BLaER1 treated with 17β-estradiol and CSF1 and Interleukin-3, amounts not matched to agents 10 nM and 100 nM (cell line): ENCODE data around the gene STXBP2.
"Not testable (repeated sequence)": the region's sequence is repeated elsewhere in the genome, so short reads cannot be mapped to it uniquely, and the experiment has no call there.

ENCODE experiments used
- H3K27ac ChIP-seq, 11 experiments: shearing (Covaris generic); formaldehyde crosslinking; 2 replicates each; pipeline ENCODE4 v1.8.1; 2022
- H3K27me3 ChIP-seq, 11 experiments: shearing (Covaris generic); formaldehyde crosslinking; 2 replicates each; pipeline ENCODE4 v1.8.1; 2022
- H3K36me3 ChIP-seq, 11 experiments: shearing (Covaris generic); formaldehyde crosslinking; 2 replicates each; pipeline ENCODE4 v1.8.1; 2022
- H3K4me1 ChIP-seq, 10 experiments: shearing (Covaris generic); formaldehyde crosslinking; 2 replicates each; pipeline ENCODE4 v1.8.1; 2022
- H3K4me2 ChIP-seq, 11 experiments: shearing (Covaris generic); formaldehyde crosslinking; 2 replicates each; pipeline ENCODE4 v1.8.1; 2022
- H3K4me3 ChIP-seq, 10 experiments: shearing (Covaris generic); formaldehyde crosslinking; 2 replicates each; pipeline ENCODE4 v1.8.1; 2022
- H3K9ac ChIP-seq, 11 experiments: shearing (Covaris generic); formaldehyde crosslinking; 2 replicates each; pipeline ENCODE4 v1.8.1; 2022
- H3K9me3 ChIP-seq, 11 experiments: shearing (Covaris generic); formaldehyde crosslinking; replicated peaks in 1 of 11; 2 replicates each; pipeline ENCODE4 v1.8.1; 2022
- H4K20me1 ChIP-seq, 11 experiments: shearing (Covaris generic); formaldehyde crosslinking; 2 replicates each; pipeline ENCODE4 v1.8.1; 2022
- Cebpa-rat ChIP-seq, 11 experiments: shearing (Covaris generic); IDR thresholded peaks; 2 replicates each; pipeline ENCODE4 v1.8.1; 2022

The STXBP2 gene

DNA sequence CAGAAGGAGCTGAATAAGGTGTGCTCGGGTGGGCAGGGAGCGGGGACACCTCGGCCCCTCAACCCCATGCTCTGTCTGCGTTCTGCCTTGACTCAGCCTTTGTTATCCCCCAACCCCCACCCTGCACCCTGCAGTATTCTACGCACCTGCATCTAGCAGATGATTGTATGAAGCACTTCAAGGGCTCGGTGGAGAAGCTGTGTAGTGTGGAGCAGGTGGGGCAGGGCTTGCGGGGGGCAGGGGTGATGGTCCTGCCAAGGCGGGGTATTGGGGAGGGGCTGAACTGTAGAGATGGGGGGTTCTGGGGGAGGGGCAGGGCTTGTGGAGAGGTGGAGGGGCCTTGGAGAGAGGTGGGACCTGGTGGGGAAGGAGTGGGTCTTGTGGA lies 6.1 kb downstream of the STXBP2 start:
- Histone ChIP-seq H3K27ac (no peak overlapping the region), H3K4me1 (peaks cover 6 to 53% (median 31%) of the 10 kb centered on the region in 10 experiments; a peak in 18 of 20 replicates), H3K9ac (no peak overlapping the region), H3K4me3 (no peak overlapping the region), H3K4me2 (no peak overlapping the region), H4K20me1 (peaks cover 0 to 39% (median 6%) of the 10 kb centered on the region in 11 experiments; a peak in 12 of 22 replicates), H3K36me3 (peaks cover 18 to 93% (median 58%) of the 10 kb centered on the region in 11 experiments; a peak in 19 of 22 replicates), H3K9me3 (peaks cover 0 to 14% (median 0%) of the 10 kb centered on the region in 11 experiments; a peak in 3 of 22 replicates), H3K27me3 (no peaks in the 10 kb centered on the region)
- TF ChIP-seq Cebpa-rat (IDR thresholded peaks at IDR 0.05): no peak

DNA sequence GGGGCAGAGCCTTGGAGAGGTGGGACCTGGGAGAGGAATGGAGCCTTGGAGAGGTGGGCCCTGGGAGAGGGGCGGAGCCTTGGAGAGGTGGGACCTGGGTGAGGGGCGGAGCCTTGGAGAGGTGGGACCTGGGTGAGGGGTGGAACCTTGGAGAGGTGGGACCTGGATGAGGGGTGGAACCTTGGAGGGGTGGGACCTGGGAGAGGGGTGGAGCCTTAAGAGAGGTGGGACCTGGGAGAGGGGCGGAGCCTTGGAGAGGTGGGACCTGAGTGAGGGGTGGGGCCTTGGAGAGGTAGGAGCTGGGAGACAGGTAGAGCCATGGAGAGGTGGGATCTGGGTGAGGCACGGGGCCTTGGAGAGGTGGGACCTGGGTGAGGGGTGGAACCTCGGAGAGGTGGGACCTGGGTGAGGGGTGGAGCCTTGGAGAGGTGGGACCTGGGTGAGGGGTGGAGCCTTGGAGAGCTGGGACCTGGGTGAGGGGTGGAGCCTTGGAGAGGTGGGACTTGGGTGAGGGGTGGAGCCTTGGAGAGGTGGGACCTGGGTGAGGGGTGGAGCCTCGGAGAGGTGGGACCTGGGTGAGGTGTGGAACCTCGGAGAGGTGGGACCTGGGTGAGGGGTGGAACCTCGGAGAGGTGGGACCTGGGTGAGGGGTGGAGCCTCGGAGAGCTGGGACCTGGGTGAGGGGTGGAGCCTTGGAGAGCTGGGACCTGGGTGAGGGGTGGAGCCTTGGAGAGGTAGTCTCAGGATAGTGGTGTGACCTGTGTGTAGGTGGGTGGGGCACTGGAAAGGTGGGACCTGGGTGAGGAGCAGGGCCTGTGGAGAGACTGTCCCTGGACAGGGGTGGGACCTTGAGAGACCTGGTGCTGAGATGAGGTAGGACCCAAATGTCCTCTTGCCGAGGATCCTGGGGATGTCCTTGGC lies 7.0 kb downstream of the STXBP2 start:
- H3K4me3 ChIP-seq, H3K27me3 ChIP-seq, H3K9ac ChIP-seq: not testable (repeated sequence)
- Histone ChIP-seq H3K4me2 (peak overlapping the region in 5 of 11 experiments; percentile 67 to 83 (median 81); a peak in 9 of 22 replicates), H3K4me1 (peaks cover 0 to 44% (median 26%) of the 10 kb centered on the region in 10 experiments; a peak in 14 of 20 replicates), H3K36me3 (peaks cover 18 to 88% (median 58%) of the 10 kb centered on the region in 11 experiments; a peak in 19 of 22 replicates), H4K20me1 (peaks cover 0 to 35% (median 4%) of the 10 kb centered on the region in 11 experiments; a peak in 12 of 22 replicates), H3K9me3 (peaks cover 0 to 14% (median 0%) of the 10 kb centered on the region in 11 experiments; a peak in 3 of 22 replicates), H3K27ac (peak overlapping the region in 1 of 11 experiments; percentile 81; a peak in 1 of 22 replicates)

DNA sequence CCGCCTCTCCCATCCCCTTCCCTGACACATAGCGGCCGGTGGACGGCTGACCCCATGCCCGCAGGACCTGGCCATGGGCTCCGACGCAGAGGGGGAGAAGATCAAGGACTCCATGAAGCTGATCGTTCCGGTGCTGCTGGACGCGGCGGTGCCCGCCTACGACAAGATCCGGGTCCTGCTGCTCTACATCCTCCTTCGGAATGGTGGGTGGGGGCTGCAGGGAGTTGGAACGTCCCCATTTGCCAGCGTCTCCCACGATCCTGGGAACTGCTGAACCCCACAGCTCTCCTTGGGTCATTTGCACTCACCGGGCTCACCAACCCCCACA lies 7.6 kb downstream of the STXBP2 start:
- H3K27ac ChIP-seq: peak overlapping the region in 6 of 11 experiments; percentile 33 to 81 (median 68); a peak in 9 of 22 replicates

DNA sequence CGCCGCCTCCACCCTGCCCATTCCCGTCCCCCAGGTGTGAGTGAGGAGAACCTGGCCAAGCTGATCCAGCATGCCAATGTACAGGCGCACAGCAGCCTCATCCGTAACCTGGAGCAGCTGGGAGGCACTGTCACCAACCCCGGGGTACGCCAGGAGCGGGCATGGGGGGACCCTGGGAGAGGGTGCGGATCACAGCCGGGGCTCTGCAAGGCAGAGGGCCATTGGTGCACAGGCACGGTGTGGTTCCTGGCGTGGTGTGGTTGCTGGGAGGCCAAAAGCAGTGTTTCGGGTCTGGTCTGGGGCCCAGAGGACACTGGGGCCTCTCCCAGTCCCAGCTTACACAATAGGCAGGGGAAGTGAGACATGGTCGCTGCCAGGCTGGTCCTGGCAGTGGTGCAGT lies 8.3 kb downstream of the STXBP2 start:
- Histone ChIP-seq H3K9ac (peak overlapping the region in 9 of 11 experiments; percentile 27 to 71 (median 58); a peak in 14 of 22 replicates), H3K27me3 (no peaks in the 10 kb centered on the region), H3K4me2 (peak overlapping the region in 8 of 11 experiments; percentile 31 to 83 (median 71); a peak in 16 of 22 replicates), H4K20me1 (peaks cover 0 to 22% (median under 1%) of the 10 kb centered on the region in 11 experiments; a peak in 8 of 22 replicates), H3K4me3 (no peak overlapping the region), H3K27ac (peak overlapping the region in 8 of 11 experiments; percentile 33 to 81 (median 60); a peak in 13 of 22 replicates), H3K9me3 (peaks cover 0 to 14% (median 0%) of the 10 kb centered on the region in 11 experiments; a peak in 3 of 22 replicates), H3K4me1 (peaks cover 0 to 35% (median 23%) of the 10 kb centered on the region in 10 experiments; a peak in 14 of 20 replicates), H3K36me3 (peaks cover 18 to 77% (median 58%) of the 10 kb centered on the region in 11 experiments; a peak in 19 of 22 replicates)
- TF ChIP-seq Cebpa-rat (IDR thresholded peaks at IDR 0.05): peak in 1 of 11 experiments; percentile 26; a peak in 1 of 22 replicates

More for the DNA sequence above, 7.6 kb downstream of the STXBP2 start:
- Histone ChIP-seq H3K9ac (peak overlapping the region in 5 of 11 experiments; percentile 45 to 71 (median 62); a peak in 8 of 22 replicates), H3K4me3 (no peak overlapping the region), H3K9me3 (peaks cover 0 to 14% (median 0%) of the 10 kb centered on the region in 11 experiments; a peak in 3 of 22 replicates), H4K20me1 (peaks cover 0 to 29% (median 4%) of the 10 kb centered on the region in 11 experiments; a peak in 10 of 22 replicates), H3K36me3 (peaks cover 18 to 84% (median 58%) of the 10 kb centered on the region in 11 experiments; a peak in 19 of 22 replicates), H3K4me1 (peaks cover 0 to 38% (median 24%) of the 10 kb centered on the region in 10 experiments; a peak in 14 of 20 replicates), H3K4me2 (peak overlapping the region in 6 of 11 experiments; percentile 67 to 83 (median 78); a peak in 10 of 22 replicates), H3K27me3 (no peaks in the 10 kb centered on the region)
- no peak for TF ChIP-seq Cebpa-rat (IDR thresholded peaks at IDR 0.05)

DNA sequence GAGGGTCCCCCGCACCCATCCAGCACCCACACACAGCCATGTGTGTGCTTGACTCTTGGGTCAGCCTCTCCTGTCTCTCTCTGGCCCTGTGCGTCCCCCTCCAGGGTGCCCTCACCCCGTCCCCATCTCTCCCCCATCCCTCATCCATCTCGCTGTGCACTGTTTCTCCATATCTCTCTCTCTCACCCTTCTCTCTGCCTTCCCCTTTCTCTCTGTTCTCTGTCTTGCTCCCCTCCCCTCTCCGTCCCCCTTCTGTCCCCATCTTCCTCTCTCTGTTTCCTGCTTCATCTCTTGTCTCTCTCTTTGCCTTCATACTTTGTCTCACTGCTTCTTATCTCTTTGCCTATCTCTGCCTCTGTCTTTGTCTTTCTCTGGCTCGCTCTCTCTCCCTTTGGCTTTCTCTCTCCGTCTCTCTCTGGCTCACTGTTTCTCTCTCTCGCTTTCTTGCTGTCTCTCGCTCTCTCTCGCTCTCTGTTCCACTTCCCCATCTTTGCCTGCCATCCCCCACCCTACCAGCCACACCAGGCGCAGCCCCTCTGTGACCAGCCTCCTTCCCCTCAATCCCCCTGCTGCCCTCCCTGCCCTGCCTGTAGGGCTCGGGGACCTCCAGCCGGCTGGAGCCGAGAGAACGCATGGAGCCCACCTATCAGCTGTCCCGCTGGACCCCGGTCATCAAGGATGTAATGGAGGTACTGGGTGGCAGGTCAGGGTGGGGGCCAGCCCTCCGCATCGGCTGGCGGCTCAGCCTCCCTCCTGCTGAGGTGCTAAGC lies 8.9 kb downstream of the STXBP2 start:
- TF ChIP-seq Cebpa-rat (IDR thresholded peaks at IDR 0.05): no peak
- peaks cover 0 to 14% (median 0%) of the 10 kb centered on the region in 11 experiments; a peak in 3 of 22 replicates for H3K9me3 ChIP-seq
- peak overlapping the region in 1 of 10 experiments; percentile 26; a peak in 2 of 20 replicates for H3K4me3 ChIP-seq
- peaks cover 0 to 35% (median 23%) of the 10 kb centered on the region in 10 experiments; a peak in 14 of 20 replicates for H3K4me1 ChIP-seq
- peaks cover 0 to 1% (median 0%) of the 10 kb centered on the region in 11 experiments; a peak in 1 of 22 replicates for H3K27me3 ChIP-seq
- H3K36me3 ChIP-seq: peaks cover 18 to 70% (median 53%) of the 10 kb centered on the region in 11 experiments; a peak in 19 of 22 replicates
- H4K20me1 ChIP-seq: peaks cover 0 to 16% (median 0%) of the 10 kb centered on the region in 11 experiments; a peak in 8 of 22 replicates
- peak overlapping the region in 8 of 11 experiments; percentile 31 to 83 (median 71); a peak in 16 of 22 replicates for H3K4me2 ChIP-seq
- H3K27ac ChIP-seq: peak overlapping the region in 9 of 11 experiments; percentile 27 to 81 (median 58); a peak in 16 of 22 replicates
- peak overlapping the region in 9 of 11 experiments; percentile 27 to 71 (median 58); a peak in 14 of 22 replicates for H3K9ac ChIP-seq

DNA sequence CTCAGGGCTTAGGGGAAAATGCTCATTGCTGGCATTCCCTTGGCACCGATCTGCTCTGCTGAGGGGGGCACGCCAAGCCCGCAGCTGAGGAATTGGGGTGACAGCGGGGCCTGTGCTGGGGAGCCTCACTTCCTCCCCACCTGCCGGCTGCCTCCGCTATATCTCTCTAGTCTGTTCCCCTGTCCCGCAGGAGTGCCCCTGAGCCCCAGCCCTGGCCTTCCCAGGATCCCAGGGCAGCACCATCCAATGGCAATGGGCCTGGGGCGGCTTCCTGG lies 9.5 kb downstream of the STXBP2 start:
- H3K36me3 ChIP-seq: peaks cover 18 to 65% (median 48%) of the 10 kb centered on the region in 11 experiments; a peak in 19 of 22 replicates
- peaks cover 0 to 35% (median 23%) of the 10 kb centered on the region in 10 experiments; a peak in 15 of 20 replicates for H3K4me1 ChIP-seq
- H3K27ac ChIP-seq: peak overlapping the region in 8 of 11 experiments; percentile 27 to 81 (median 60); a peak in 14 of 22 replicates
- H3K27me3 ChIP-seq: peaks cover 0 to 6% (median 0%) of the 10 kb centered on the region in 11 experiments; a peak in 2 of 22 replicates
- H3K9ac ChIP-seq: peak overlapping the region in 7 of 11 experiments; percentile 8 to 71 (median 48); a peak in 8 of 22 replicates
- H3K9me3 ChIP-seq: peaks cover 0 to 14% (median 0%) of the 10 kb centered on the region in 11 experiments; a peak in 3 of 22 replicates
- no peak for TF ChIP-seq Cebpa-rat (IDR thresholded peaks at IDR 0.05)
- no peak overlapping the region; a peak in 1 of 20 replicates for H3K4me3 ChIP-seq
- peaks cover 0 to 10% (median 0%) of the 10 kb centered on the region in 11 experiments; a peak in 6 of 22 replicates for H4K20me1 ChIP-seq
- H3K4me2 ChIP-seq: peak overlapping the region in 6 of 11 experiments; percentile 49 to 83 (median 78); a peak in 9 of 22 replicates

DNA sequence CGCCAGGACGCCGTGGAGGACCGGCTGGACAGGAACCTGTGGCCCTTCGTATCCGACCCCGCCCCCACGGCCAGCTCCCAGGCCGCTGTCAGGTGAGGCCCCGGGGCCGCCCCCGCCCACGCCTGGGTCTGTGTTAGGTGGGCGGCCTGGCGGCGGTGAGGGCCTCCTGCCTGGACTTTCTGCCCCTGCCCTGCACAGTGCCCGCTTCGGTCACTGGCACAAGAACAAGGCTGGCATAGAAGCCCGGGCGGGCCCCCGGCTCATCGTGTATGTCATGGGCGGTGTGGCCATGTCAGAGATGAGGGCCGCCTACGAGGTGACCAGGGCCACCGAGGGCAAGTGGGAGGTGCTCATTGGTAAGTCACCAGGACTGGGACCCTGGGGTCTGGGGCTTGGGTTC lies 10.2 kb downstream of the STXBP2 start:
- Histone ChIP-seq H3K9ac (no peak overlapping the region), H3K4me1 (peaks cover under 1 to 40% (median 24%) of the 10 kb centered on the region in 10 experiments), H3K36me3 (peaks cover 18 to 59% (median 45%) of the 10 kb centered on the region in 11 experiments; a peak in 19 of 22 replicates), H3K9me3 (peaks cover 0 to 14% (median 0%) of the 10 kb centered on the region in 11 experiments; a peak in 3 of 22 replicates), H3K4me2 (peak overlapping the region in 1 of 11 experiments; percentile 83; a peak in 1 of 22 replicates), H4K20me1 (peaks cover 0 to 8% (median 0%) of the 10 kb centered on the region in 11 experiments; a peak in 2 of 22 replicates), H3K27me3 (peaks cover 0 to 6% (median 0%) of the 10 kb centered on the region in 11 experiments; a peak in 2 of 22 replicates), H3K4me3 (no peak overlapping the region), H3K27ac (peak overlapping the region in 2 of 11 experiments; percentile 75 to 81; a peak in 4 of 22 replicates)
- no peak for TF ChIP-seq Cebpa-rat (IDR thresholded peaks at IDR 0.05)
